GM12872 (cell line): ENCODE results near the gene ROPN1L.

Source experiments
- CTCF ChIP-seq: IDR thresholded peaks from 3 replicates; pipeline ENCODE4 v1.5.1; 2011; ENCODE audit warnings: low read depth, mild to moderate bottlenecking, low read length, moderate library complexity; ENCODE audit not compliant: insufficient read depth

The ROPN1L gene

GRCh38 chr5:10431415-10431814 is 10.3 kb upstream of the ROPN1L start:
- no peak for TF ChIP-seq CTCF

DNA sequence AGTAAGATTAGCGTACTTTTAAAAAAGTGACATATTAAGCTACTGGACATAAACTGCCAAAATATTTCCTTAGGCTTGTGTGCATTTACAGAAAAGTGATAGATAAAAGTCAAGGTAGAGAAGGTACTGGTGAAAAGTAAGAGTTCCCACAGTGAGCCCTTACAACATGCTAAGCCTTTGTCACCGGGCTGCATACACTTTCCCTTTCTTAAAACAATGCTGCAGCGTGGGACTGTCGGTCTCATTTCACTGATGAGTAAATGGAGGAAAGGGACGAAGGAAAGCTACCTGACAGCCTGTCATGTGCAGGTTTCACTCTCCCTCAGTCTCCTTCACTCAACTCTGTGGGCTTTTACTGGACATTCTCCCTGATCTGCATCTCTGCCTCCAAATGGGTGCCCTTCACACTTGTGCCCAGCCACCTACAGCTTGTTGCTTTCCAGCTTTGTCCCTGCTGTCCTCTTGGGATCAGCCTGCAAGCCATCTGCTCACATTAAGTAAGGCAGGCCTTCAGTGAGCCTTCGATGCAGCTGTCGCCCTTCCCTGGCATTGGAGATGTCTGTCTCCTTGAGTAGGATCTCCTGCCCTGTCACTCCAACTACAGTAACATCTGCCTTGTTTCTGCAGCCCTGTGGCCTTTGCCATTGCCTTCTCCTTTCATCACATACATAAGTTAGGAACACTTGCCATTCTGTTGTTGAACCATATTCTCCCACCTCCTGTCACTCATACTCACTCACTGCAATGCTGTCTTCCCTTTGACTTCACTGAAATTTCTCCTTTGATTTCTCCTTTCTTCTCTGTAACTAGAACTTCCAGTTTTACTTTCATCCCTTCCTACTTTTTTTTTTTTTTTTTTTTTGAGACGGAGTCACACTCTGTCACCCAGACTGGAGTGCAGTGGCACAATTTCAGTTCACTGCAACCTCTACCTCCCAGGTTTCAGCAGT is 9.3 kb upstream of the ROPN1L start:
- no peak for TF ChIP-seq CTCF

- no peak for TF ChIP-seq CTCF
These were observed 7.3 kb upstream of the ROPN1L start for GRCh38 chr5:10434392-10434791.

GRCh38 chr5:10438301-10438700 is 3.4 kb upstream of the ROPN1L start:
- TF ChIP-seq CTCF = no peak

DNA sequence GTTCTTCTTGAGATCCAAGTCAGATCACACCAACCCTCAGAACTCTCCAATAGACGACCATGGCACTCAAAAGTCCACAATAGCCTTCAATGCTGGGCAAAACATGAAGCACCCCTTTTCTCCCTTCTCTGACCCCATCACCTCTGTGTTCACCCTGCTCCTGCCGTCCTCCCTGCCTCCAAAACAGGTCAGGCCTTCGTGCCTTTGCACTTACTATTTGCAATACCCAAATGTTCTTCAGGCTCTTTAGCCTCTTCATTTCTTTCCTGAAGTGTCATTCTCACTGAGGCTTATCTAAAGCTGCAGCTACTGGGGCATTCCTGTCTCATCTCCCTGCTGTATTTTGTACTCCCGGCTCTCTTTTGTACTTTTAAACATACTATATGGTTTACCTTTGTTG is 2.0 kb upstream of the ROPN1L start:
- no peak for TF ChIP-seq CTCF

DNA sequence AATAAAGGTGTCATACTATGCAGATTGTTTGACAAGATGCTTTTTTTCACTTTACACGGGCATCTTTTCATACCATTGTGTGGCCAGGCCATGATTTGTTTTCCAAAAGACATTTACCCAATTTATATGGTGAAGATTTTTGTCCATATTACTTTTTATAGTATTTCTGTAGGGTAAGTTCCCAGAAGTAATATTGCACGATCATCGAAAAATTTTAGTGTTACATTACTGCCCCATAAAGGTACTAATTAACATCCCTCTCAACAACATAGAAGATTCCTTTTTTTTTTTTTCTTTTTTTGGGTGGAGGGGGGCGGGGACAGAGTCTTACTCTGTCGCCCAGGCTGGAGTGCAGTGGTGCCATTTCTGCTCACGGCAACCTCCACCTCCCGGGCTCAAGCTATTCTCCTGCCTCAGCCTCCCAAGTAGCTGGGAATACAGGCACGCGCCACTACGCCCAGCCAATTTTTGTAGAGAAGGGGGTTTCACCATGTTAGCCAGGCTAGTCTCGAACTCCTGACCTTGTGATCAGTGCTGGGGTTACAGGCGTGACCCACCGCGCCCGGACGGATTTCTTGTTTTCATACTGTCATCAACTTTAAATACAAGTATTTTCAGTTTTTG is 1.2 kb upstream of the ROPN1L start:
- TF ChIP-seq CTCF = no peak

GRCh38 chr5:10441992-10442435 is 335 bp downstream of the ROPN1L start:
- no peak for TF ChIP-seq CTCF
